Kidney (tissue), 14 donors: ENCODE results near the gene CYP11A1. TPM values are rescaled to one million over a fixed set of nuclear protein-coding genes. Genes with fewer than 3 reads are reported as not detected.

ENCODE experiments used
- DNase-seq, 5 donors: peaks; one replicate each; pipeline ENCODE4 v3.0.0-alpha.2; 2013 to 2020
- FAIRE-seq: peaks from 2 replicates; lab custom pipeline; 2012; peaks lifted over from hg19 to GRCh38; lab: Jason Lieb, UNC
- H3K27ac ChIP-seq, 2 donors: one replicate each; pipeline ENCODE4 v1.7.0; 2013; ENCODE audit warnings: low read depth in 2 of 2, low read length in 2 of 2, inconsistent platforms in 1 of 2
- H3K27me3 ChIP-seq: one replicate; pipeline ENCODE4 v1.7.1; 2013; ENCODE audit warnings: low read length, inconsistent platforms; ENCODE audit not compliant: control insufficient read depth, insufficient read depth
- H3K36me3 ChIP-seq, 3 donors: one replicate each; pipeline versions ENCODE4 v1.7.0 to v1.7.1; 2013; ENCODE audit warnings: low read length in 3 of 3, control low read depth in 1 of 3, inconsistent platforms in 1 of 3; ENCODE audit not compliant: insufficient read depth in 3 of 3, control insufficient read depth in 2 of 3
- H3K4me1 ChIP-seq, 3 donors: one replicate each; pipeline versions ENCODE4 v1.7.0 to v1.7.1; 2013; ENCODE audit warnings: low read length in 3 of 3, inconsistent platforms in 1 of 3, low read depth in 1 of 3; ENCODE audit not compliant: control insufficient read depth in 2 of 3, insufficient read depth in 2 of 3
- H3K4me3 ChIP-seq, 3 donors: one replicate each; pipeline versions ENCODE4 v1.7.0 to v1.8.1; 2013; ENCODE audit warnings: low read length in 3 of 3, control low read depth in 1 of 3, inconsistent platforms in 1 of 3
- H3K9ac ChIP-seq, 3 donors: one replicate each; pipeline versions ENCODE4 v1.7.0 to v1.7.1; 2013; ENCODE audit warnings: low read length in 3 of 3, control low read depth in 1 of 3, inconsistent platforms in 1 of 3
- H3K9me3 ChIP-seq, 3 donors: one replicate each; pipeline versions ENCODE4 v1.7.0 to v1.7.1; 2013; ENCODE audit warnings: low read length in 3 of 3, control low read depth in 1 of 3, inconsistent platforms in 1 of 3; ENCODE audit not compliant: control insufficient read depth in 2 of 3, insufficient read depth in 1 of 3
- intact Hi-C: fragments of 100-400 bp; cut with DNase I; formaldehyde crosslinking; loops from one replicate; pipeline ENCODE4 v1.11.1; 2022
- polyA plus RNA-seq: library from polyadenylated mRNA; stranded (reverse); fragments of 350-450 nt; fragmentation: Illumina TruSeq; extraction: RNeasy Lipid Tissue Mini Kit (QIAGEN cat#74804); gene quantifications from one replicate; pipeline ENCODE4 v1.2.3, GENCODE V29; 2014; ENCODE audit warnings: low read depth, low replicate concordance; ENCODE audit not compliant: insufficient read depth
- total RNA-seq: library from RNA; stranded (reverse); fragmentation: NEBNext Ultra II Directional; extraction: Animal tissue kit (Norgen Biotek cat#: 25700); gene quantifications from one replicate; pipeline ENCODE4 v1.2.1, GENCODE V29; 2021
- TF ChIP-seq, protein P1 (sequence below): IDR thresholded peaks from 3 replicates; pipeline ENCODE4 v1.5.1; 2012; ENCODE audit warnings: mild to moderate bottlenecking, moderate library complexity, borderline replicate concordance; ENCODE audit not compliant: insufficient read depth; ENCODE audit errors: extremely low read depth
- donor health status: control.
- donor health status: control.
- donor health status: control.
- donor health status: control.
- donor health status: control.
- donor health status: DM: yes; HTN: yes; CAD: no.
- donor health status: Normal renal cell carcinoma (clear cell type).

Gene CYP11A1
- total and polyA plus RNA-seq, 2 donors from 2014 or later = 0.13 to 2.7 TPM

DNA sequence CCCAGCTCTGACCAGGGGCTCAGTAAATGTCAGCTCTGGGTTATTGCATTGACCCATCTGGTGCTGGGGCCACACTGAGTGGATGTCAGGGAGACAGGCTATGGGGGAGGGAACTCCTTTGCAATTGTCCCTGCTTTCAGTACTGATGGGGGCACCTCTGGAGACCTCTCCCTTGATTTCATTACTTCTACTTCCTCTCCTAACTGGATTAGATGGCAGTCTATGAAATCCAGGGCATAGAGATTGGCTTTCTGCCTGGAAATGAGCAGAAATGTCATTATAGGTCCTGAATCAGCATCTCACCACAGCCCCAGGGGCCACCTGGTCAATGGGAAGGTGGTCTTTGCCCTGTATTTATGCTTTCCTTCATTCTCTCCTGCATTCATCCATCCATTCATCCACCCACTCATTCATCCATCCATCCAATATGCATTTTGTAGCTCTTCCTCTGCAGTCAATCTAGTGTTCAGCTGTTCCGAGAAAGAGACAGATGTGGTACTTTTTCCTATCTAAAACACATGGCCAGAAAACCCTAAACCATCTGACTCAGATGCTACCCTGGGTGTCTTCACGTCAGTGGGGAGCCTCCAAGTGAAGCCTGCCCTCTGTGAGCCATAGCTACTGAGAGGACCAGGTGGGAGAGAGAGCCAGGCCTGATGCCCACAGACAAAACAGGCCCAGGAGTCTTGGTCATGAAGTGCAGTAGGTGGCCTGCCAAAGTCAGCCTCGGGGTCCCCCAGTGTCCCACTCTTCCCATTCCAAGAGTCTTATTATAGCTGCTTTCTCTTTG lies 74.2 kb downstream of the CYP11A1 start:
- Histone ChIP-seq H3K36me3 (no peaks in the 10 kb centered on the region), H3K27ac (no peak overlapping the region), H3K4me3 (no peak overlapping the region), H3K9me3 (no peaks in the 10 kb centered on the region), H3K4me1 (no peaks in the 10 kb centered on the region), H3K9ac (no peak overlapping the region), H3K27me3 (no peaks in the 10 kb centered on the region)
- no peak for DNase-seq
- intact Hi-C loops = no loop called here
- TF ChIP-seq, protein P1, sequence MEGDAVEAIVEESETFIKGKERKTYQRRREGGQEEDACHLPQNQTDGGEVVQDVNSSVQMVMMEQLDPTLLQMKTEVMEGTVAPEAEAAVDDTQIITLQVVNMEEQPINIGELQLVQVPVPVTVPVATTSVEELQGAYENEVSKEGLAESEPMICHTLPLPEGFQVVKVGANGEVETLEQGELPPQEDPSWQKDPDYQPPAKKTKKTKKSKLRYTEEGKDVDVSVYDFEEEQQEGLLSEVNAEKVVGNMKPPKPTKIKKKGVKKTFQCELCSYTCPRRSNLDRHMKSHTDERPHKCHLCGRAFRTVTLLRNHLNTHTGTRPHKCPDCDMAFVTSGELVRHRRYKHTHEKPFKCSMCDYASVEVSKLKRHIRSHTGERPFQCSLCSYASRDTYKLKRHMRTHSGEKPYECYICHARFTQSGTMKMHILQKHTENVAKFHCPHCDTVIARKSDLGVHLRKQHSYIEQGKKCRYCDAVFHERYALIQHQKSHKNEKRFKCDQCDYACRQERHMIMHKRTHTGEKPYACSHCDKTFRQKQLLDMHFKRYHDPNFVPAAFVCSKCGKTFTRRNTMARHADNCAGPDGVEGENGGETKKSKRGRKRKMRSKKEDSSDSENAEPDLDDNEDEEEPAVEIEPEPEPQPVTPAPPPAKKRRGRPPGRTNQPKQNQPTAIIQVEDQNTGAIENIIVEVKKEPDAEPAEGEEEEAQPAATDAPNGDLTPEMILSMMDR = no peak
- FAIRE-seq = no peak

DNA sequence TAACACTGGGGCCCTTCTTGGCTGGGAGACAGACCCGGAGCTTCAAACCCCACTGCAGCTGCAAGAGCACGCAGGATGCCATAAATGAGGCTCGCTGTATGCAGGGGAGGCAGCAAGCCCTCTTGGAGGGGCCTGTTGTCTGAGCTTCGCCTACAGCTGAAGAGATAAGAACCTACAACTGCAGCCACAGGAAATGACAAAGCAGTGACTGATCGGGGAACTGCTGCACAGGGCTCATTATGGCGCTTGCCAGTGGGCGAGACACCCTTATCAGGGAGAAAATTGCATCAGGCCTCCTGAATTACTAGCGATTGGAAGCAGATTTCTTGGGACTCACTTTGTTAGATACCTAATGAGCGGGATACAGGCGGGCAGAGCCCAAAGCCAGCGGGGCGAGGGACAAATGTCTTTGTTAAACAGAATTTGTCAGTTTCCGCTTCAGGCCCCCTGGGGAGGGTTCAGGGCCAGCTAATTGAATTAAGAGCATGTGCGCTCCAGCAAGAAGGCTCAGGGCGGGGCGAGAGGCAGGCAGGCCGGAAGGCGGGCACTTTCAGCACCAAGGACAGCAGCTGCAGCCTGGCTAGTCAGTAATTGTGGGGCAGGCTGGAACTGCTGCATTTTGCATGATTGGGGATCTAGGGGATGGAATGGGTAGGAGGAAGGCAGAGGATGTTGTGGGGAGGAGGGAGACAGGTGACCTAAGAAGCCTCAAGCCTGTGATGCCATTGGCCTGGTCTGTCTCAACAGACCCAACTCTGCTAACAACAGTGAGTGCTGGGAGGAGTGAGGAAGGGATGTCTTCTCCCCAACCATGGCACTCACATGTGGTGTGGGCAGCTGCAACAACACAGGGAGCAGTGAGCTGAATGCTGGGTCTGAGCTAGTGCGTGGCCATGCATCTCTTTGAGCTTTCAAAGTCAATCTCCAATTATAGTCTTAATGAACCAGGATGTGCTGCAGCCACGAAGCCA lies 76.1 kb downstream of the CYP11A1 start:
- H3K27ac ChIP-seq = no peak overlapping the region
- no peaks in the 10 kb centered on the region for H3K9me3 ChIP-seq
- TF ChIP-seq, protein P1 = no peak
- peak; percentile 91 to 94 (median 92) for DNase-seq
- no peaks in the 10 kb centered on the region for H3K4me1 ChIP-seq
- H3K4me3 ChIP-seq = no peak overlapping the region
- intact Hi-C loops = no loop called here
- H3K36me3 ChIP-seq = no peaks in the 10 kb centered on the region
- no peak overlapping the region for H3K9ac ChIP-seq
- no peak for FAIRE-seq
- H3K27me3 ChIP-seq = no peaks in the 10 kb centered on the region

GRCh38 chr15:74290645-74291044 lies 76.8 kb downstream of the CYP11A1 start:
- H3K27ac ChIP-seq = no peak overlapping the region
- no peak overlapping the region for H3K4me3 ChIP-seq
- intact Hi-C loops = no loop called here
- H3K27me3 ChIP-seq = no peaks in the 10 kb centered on the region
- no peak overlapping the region for H3K9ac ChIP-seq
- DNase-seq (no peak), FAIRE-seq (no peak)
- H3K9me3 ChIP-seq = no peaks in the 10 kb centered on the region
- no peaks in the 10 kb centered on the region for H3K36me3 ChIP-seq
- TF ChIP-seq, protein P1 = no peak
- H3K4me1 ChIP-seq = no peaks in the 10 kb centered on the region
